HFFc6 (cell line): ENCODE measurements around the gene TRMT44. TPM values are rescaled to one million over a fixed set of nuclear protein-coding genes. Genes with fewer than 3 reads are reported as not detected.

Source experiments
- DNase-seq: peaks from one replicate; pipeline ENCODE4 v3.0.0-alpha.2; 2018
- H3K27ac Mint-ChIP-seq: 2 replicates; pipeline ENCODE4 v1.8.0; 2020; ENCODE audit warnings: mild to moderate bottlenecking, mixed read lengths
- H3K27me3 Mint-ChIP-seq: 2 replicates; pipeline ENCODE4 v1.8.0; 2021; ENCODE audit warnings: mild to moderate bottlenecking, moderate library complexity, mixed read lengths; ENCODE audit not compliant: insufficient read depth
- H3K36me3 Mint-ChIP-seq: 2 replicates; pipeline ENCODE4 v1.8.0; 2021; ENCODE audit warnings: low read depth, mixed read lengths
- H3K4me1 Mint-ChIP-seq: 2 replicates; pipeline ENCODE4 v1.8.0; 2020; ENCODE audit warnings: low read depth, mixed read lengths
- H3K4me3 Mint-ChIP-seq: 2 replicates; pipeline ENCODE4 v1.8.0; 2020; ENCODE audit warnings: mild to moderate bottlenecking, moderate library complexity, mixed read lengths
- H3K9me3 Mint-ChIP-seq: 2 replicates; pipeline ENCODE4 v1.8.0; 2020; ENCODE audit warnings: mild to moderate bottlenecking, mixed read lengths
- CTCF ChIP-seq: fragments of 200-600 bp; sonication (generic); IDR thresholded peaks from 2 replicates; pipeline ENCODE4 v1.5.0; 2021; ENCODE audit warnings: antibody characterized with exemption, mild to moderate bottlenecking
- total RNA-seq, 6 experiments: library from RNA; stranded (reverse); fragmentation: NEBNext Ultra II Directional; extraction: Animal tissue kit (Norgen Biotek cat#: 25700); gene quantifications; 2 replicates in 1 of 6; 3 replicates in 5 of 6; pipeline ENCODE4 v1.2.3, GENCODE V29; 2021

The TRMT44 gene
- total RNA-seq, 6 experiments from 2014 or later, result 8.8 to 10.7 (median 10.0) TPM

- H3K4me1 Mint-ChIP-seq, result peaks cover 48% of the 10 kb centered on the region
- H3K9me3 Mint-ChIP-seq, result peaks cover 5% of the 10 kb centered on the region; the same call in 1 of the 2 replicates
- H3K27ac Mint-ChIP-seq, result no peak overlapping the region
- TF ChIP-seq CTCF, result no peak
- H3K4me3 Mint-ChIP-seq, result no peak overlapping the region
- no peaks in the 10 kb centered on the region for H3K27me3 Mint-ChIP-seq
- DNase-seq, result no peak
- peaks cover 13% of the 10 kb centered on the region for H3K36me3 Mint-ChIP-seq
Measured at GRCh38 chr4:8443801-8444200, 3.2 kb downstream of the TRMT44 start.

- Mint-ChIP-seq H3K4me1 (peaks cover 31% of the 10 kb centered on the region), H3K36me3 (peaks cover 4% of the 10 kb centered on the region; the same call in 1 of the 2 replicates), H3K27ac (no peak overlapping the region), H3K9me3 (no peaks in the 10 kb centered on the region), H3K27me3 (no peaks in the 10 kb centered on the region), H3K4me3 (no peak overlapping the region)
- TF ChIP-seq CTCF, result no peak
- no peak for DNase-seq
Measured at GRCh38 chr4:8446122-8446521, 5.5 kb downstream of the TRMT44 start.

- Mint-ChIP-seq H3K9me3 (no peaks in the 10 kb centered on the region), H3K4me1 (no peaks in the 10 kb centered on the region), H3K27me3 (no peaks in the 10 kb centered on the region), H3K4me3 (no peak overlapping the region), H3K36me3 (0 out of 2 replicates have a peak, but pooled peaks cover 4% of the 10 kb centered on the region), H3K27ac (no peak overlapping the region)
- TF ChIP-seq CTCF, result no peak
- DNase-seq, result no peak
Measured at GRCh38 chr4:8451440-8452182, 11.0 kb downstream of the TRMT44 start.

- Mint-ChIP-seq H3K27ac (no peak overlapping the region), H3K27me3 (no peaks in the 10 kb centered on the region), H3K36me3 (0 out of 2 replicates have a peak, but pooled peaks cover 6% of the 10 kb centered on the region), H3K4me1 (no peaks in the 10 kb centered on the region), H3K4me3 (no peak overlapping the region), H3K9me3 (no peaks in the 10 kb centered on the region)
- no peak for DNase-seq
- no peak for TF ChIP-seq CTCF
Measured at GRCh38 chr4:8453957-8454356, 13.4 kb downstream of the TRMT44 start.

- H3K36me3 Mint-ChIP-seq, result peaks cover 6% of the 10 kb centered on the region; the same call in 1 of the 2 replicates
- H3K27ac Mint-ChIP-seq, result no peak overlapping the region
- H3K4me3 Mint-ChIP-seq, result no peak overlapping the region
- no peak for DNase-seq
- no peak for TF ChIP-seq CTCF
- peaks cover 9% of the 10 kb centered on the region for H3K4me1 Mint-ChIP-seq
- no peaks in the 10 kb centered on the region for H3K9me3 Mint-ChIP-seq
- no peaks in the 10 kb centered on the region for H3K27me3 Mint-ChIP-seq
Measured at GRCh38 chr4:8457646-8458252, 17.2 kb downstream of the TRMT44 start.
